ENCODE measurements around the gene GAREM1.
"Not testable (repeated sequence)": the region's sequence is repeated elsewhere in the genome, so short reads cannot be mapped to it uniquely, and the experiment has no call there.

GRCh38 chr18:32475069-32475468, 4.4 kb upstream of the GAREM1 start:
- not testable (repeated sequence) for TF ChIP-seq CTCF (IDR thresholded peaks at IDR 0.05; ENCODE audit: poor library complexity); EZH2 (IDR thresholded peaks at IDR 0.05; ENCODE audit: borderline replicate concordance); EZH2phosphoT487 (IDR thresholded peaks at IDR 0.05; ENCODE audit: low read depth, severe bottlenecking, unreplicated experiment)
